NCI-H2029 treated with DMSO at 0.1 percent for 48 hours (cell line): Measurements from ENCODE around the gene SPACA9.
A peak's percentile ranks its signal among the peaks of the same experiment; 100 is the strongest.

Source experiments
- DNase-seq: peaks from one replicate; lab custom pipeline; 2025; lab: John Stamatoyannopoulos, UW

Gene SPACA9

GRCh38 chr9:132894862-132895835, 16.5 kb downstream of the SPACA9 start:
- peak; percentile 74 for DNase-seq

GRCh38 chr9:132896264-132896663, 17.6 kb downstream of the SPACA9 start:
- no peak for DNase-seq

- no peak for DNase-seq
These were observed 18.2 kb downstream of the SPACA9 start for GRCh38 chr9:132896906-132897305.

GRCh38 chr9:132898051-132898450, 19.4 kb downstream of the SPACA9 start:
- no peak for DNase-seq

- peak; percentile 40 for DNase-seq
These were observed 23.4 kb downstream of the SPACA9 start for GRCh38 chr9:132901858-132902831.

- no peak for DNase-seq
These were observed 25.1 kb downstream of the SPACA9 start for GRCh38 chr9:132903574-132904492.

- DNase-seq = no peak
These were observed 27.0 kb downstream of the SPACA9 start for GRCh38 chr9:132905726-132906125.

GRCh38 chr9:132908635-132909034, 29.9 kb downstream of the SPACA9 start:
- DNase-seq = no peak

GRCh38 chr9:132909311-132909710, 30.6 kb downstream of the SPACA9 start:
- DNase-seq = no peak

- no peak for DNase-seq
These were observed 31.7 kb downstream of the SPACA9 start for GRCh38 chr9:132910376-132910775.

GRCh38 chr9:132912131-132912530, 33.4 kb downstream of the SPACA9 start:
- no peak for DNase-seq

- DNase-seq = no peak
These were observed 36.2 kb downstream of the SPACA9 start for GRCh38 chr9:132914924-132915323.

- DNase-seq = no peak
These were observed 41.0 kb downstream of the SPACA9 start for GRCh38 chr9:132919614-132920268.

- no peak for DNase-seq
These were observed 44.7 kb downstream of the SPACA9 start for GRCh38 chr9:132923346-132923902.

- no peak for DNase-seq
These were observed 49.0 kb downstream of the SPACA9 start for GRCh38 chr9:132927704-132928103.

GRCh38 chr9:132931178-132931735, 52.6 kb downstream of the SPACA9 start:
- DNase-seq = no peak

- DNase-seq = no peak
These were observed 56.3 kb downstream of the SPACA9 start for GRCh38 chr9:132935026-132935425.

- no peak for DNase-seq
These were observed 58.8 kb downstream of the SPACA9 start for GRCh38 chr9:132937463-132937901.

- no peak for DNase-seq
These were observed 60.5 kb downstream of the SPACA9 start for GRCh38 chr9:132939169-132939568.
